Stomach (tissue), 4 donors: ENCODE data around the gene PSG3.
"Not testable (repeated sequence)": the region's sequence is repeated elsewhere in the genome, so short reads cannot be mapped to it uniquely, and the experiment has no call there.

Experiments
- POLR2AphosphoS5 ChIP-seq, 3 donors: sonication (generic); formaldehyde crosslinking; IDR thresholded peaks; one replicate each; pipeline ENCODE4 v1.6.1; 2016; ENCODE audit warnings: antibody characterized with exemption in 3 of 3
- TF ChIP-seq, protein P1 (sequence below), 7 experiments: fragments of 450-650 bp in 4 of 7; fragments of 200-600 bp in 3 of 7; sonication (generic) in 3 of 7; IDR thresholded peaks; one replicate each; pipeline ENCODE4 v1.5.1; 2016 to 2019; ENCODE audit warnings: antibody characterized with exemption in 7 of 7, control low read depth in 2 of 7, mild to moderate bottlenecking in 1 of 7

DNA sequence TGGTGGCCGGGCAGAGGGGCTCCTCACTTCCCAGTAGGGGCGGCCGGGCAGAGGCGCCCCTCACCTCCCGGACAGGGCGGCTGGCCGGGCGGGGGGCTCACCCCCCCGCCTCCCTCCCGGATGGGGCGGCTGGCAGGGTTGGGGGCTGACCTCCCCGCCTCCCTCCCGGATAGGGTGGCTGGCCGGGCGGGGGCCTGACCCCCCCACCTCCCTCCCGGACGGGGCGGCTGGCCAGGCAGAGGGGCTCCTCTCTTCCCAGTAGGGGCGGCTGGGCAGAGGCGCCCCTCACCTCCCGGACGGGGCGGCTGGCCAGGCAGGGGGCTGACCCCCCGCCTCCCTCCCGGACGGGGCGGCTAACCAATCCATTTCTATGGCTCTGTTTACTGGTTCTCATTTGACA lies 64.0 kb downstream of the PSG3 start:
- TF ChIP-seq, protein P1, sequence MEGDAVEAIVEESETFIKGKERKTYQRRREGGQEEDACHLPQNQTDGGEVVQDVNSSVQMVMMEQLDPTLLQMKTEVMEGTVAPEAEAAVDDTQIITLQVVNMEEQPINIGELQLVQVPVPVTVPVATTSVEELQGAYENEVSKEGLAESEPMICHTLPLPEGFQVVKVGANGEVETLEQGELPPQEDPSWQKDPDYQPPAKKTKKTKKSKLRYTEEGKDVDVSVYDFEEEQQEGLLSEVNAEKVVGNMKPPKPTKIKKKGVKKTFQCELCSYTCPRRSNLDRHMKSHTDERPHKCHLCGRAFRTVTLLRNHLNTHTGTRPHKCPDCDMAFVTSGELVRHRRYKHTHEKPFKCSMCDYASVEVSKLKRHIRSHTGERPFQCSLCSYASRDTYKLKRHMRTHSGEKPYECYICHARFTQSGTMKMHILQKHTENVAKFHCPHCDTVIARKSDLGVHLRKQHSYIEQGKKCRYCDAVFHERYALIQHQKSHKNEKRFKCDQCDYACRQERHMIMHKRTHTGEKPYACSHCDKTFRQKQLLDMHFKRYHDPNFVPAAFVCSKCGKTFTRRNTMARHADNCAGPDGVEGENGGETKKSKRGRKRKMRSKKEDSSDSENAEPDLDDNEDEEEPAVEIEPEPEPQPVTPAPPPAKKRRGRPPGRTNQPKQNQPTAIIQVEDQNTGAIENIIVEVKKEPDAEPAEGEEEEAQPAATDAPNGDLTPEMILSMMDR (IDR thresholded peaks at IDR 0.05), result not testable (repeated sequence)
- TF ChIP-seq POLR2AphosphoS5 (IDR thresholded peaks at IDR 0.05), result not testable (repeated sequence)
